Esophagus (tissue), 2 donors: Measurements from ENCODE around the gene FOXP1. TPM values are rescaled to one million over a fixed set of nuclear protein-coding genes. Genes with fewer than 3 reads are reported as not detected.

Experiments used
- H3K27ac ChIP-seq, 2 donors: one replicate each; pipeline ENCODE4 v1.5.1; 2013; ENCODE audit warnings: low read depth in 2 of 2, mild to moderate bottlenecking in 2 of 2, inconsistent platforms in 1 of 2, low read length in 1 of 2, moderate library complexity in 1 of 2
- H3K27me3 ChIP-seq, 2 donors: one replicate each; pipeline ENCODE4 v1.6.1; 2013; ENCODE audit warnings: low read length in 2 of 2, control low read depth in 1 of 2, mild to moderate bottlenecking in 1 of 2; ENCODE audit not compliant: insufficient read depth in 2 of 2, control insufficient read depth in 1 of 2
- H3K36me3 ChIP-seq, 2 donors: one replicate each; pipeline ENCODE4 v1.6.1; 2013; ENCODE audit warnings: low read length in 1 of 2; ENCODE audit not compliant: control insufficient read depth in 2 of 2, insufficient read depth in 2 of 2
- H3K4me1 ChIP-seq, 2 donors: one replicate each; pipeline ENCODE4 v1.6.1; 2013; ENCODE audit warnings: low read length in 1 of 2; ENCODE audit not compliant: control insufficient read depth in 2 of 2, insufficient read depth in 2 of 2
- H3K4me3 ChIP-seq, 2 donors: one replicate each; pipeline ENCODE4 v1.5.1; 2013; ENCODE audit warnings: low read length in 2 of 2, mild to moderate bottlenecking in 2 of 2, low read depth in 1 of 2, moderate library complexity in 1 of 2
- H3K9me3 ChIP-seq, 2 donors: one replicate each; pipeline ENCODE4 v1.6.1; 2013; ENCODE audit warnings: mild to moderate bottlenecking in 2 of 2, low read depth in 1 of 2, low read length in 1 of 2, moderate library complexity in 1 of 2; ENCODE audit not compliant: control insufficient read depth in 2 of 2, insufficient read depth in 1 of 2
- WGBS, 2 donors: extraction: QIAGEN DNeasy Blood & Tissue Kit; methylation state at CpG; one replicate each; pipeline ENCODE4 v1.1.7; 2013; 5-methylcytosine and 5-hydroxymethylcytosine counted together
- polyA plus RNA-seq, 2 donors: library from polyadenylated mRNA; stranded (reverse); fragments of 200-250 nt; gene quantifications; one replicate each; pipeline ENCODE4 v1.2.3, GENCODE V29; 2013
- donor health status: healthy with polysubstance abuse.
- donor health status: Bipolar disorder and iron deficiency.

FOXP1 gene
- polyA plus RNA-seq, 2 donors, result 10.7 to 20.4 TPM

DNA sequence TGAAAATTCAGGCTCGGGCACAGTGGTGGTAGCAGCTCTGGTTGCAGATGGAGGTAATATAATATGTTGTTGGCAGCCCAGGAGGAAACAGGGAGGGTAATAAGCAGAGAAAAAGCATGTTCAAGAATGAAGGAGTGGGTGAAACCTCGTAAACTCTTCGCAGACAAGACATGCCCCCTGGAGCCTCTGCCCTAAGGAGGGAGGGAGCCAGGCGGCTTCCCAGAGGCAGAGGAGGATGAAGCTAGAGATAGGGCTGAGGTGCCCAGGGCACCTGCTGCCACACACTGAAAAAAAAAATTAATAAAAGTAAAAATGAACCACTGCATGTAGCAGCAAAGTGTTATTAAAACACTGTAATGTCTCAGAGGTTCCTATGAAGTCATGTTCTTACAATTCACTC lies 137.3 kb downstream of the FOXP1 start:
- peaks cover 4 to 17% of the 10 kb centered on the region in 2 donors for H3K4me1 ChIP-seq
- H3K36me3 ChIP-seq, result no peaks in the 10 kb centered on the region
- WGBS, 2 donors, result 92% methylated on average over 4 of the region's 4 CpGs
- no peak overlapping the region for H3K4me3 ChIP-seq
- H3K27me3 ChIP-seq, result no peaks in the 10 kb centered on the region
- H3K27ac ChIP-seq, result peak overlapping the region; percentile 15 to 52
- H3K9me3 ChIP-seq, result no peaks in the 10 kb centered on the region

DNA sequence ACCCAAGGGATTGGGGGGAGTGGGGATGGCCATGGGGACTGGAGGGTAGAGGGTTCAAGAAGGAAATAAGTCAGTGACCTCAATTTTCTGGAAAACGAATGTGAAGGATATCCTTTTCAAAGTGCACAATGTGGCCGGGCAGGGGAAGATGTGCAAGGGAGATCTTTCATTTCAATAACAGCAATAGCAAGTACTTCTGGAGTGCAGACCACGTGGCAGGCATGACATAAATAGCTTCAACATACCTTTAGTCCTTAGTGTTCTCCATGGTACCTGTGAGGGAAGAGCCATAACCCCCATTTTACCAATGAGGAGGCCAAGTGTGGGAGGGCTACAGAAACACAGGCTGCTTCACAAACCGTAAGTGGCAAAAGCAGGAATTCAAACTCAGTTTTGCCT lies 138.7 kb downstream of the FOXP1 start:
- H3K4me3 ChIP-seq, result no peak overlapping the region
- peak overlapping the region; percentile 93 for H3K27ac ChIP-seq
- no peaks in the 10 kb centered on the region for H3K9me3 ChIP-seq
- H3K4me1 ChIP-seq, result peaks cover 4 to 20% of the 10 kb centered on the region in 2 donors
- no peaks in the 10 kb centered on the region for H3K27me3 ChIP-seq
- 47 to 58% methylated on average over 4 of the region's 4 CpGs for WGBS, 2 donors
- no peaks in the 10 kb centered on the region for H3K36me3 ChIP-seq

DNA sequence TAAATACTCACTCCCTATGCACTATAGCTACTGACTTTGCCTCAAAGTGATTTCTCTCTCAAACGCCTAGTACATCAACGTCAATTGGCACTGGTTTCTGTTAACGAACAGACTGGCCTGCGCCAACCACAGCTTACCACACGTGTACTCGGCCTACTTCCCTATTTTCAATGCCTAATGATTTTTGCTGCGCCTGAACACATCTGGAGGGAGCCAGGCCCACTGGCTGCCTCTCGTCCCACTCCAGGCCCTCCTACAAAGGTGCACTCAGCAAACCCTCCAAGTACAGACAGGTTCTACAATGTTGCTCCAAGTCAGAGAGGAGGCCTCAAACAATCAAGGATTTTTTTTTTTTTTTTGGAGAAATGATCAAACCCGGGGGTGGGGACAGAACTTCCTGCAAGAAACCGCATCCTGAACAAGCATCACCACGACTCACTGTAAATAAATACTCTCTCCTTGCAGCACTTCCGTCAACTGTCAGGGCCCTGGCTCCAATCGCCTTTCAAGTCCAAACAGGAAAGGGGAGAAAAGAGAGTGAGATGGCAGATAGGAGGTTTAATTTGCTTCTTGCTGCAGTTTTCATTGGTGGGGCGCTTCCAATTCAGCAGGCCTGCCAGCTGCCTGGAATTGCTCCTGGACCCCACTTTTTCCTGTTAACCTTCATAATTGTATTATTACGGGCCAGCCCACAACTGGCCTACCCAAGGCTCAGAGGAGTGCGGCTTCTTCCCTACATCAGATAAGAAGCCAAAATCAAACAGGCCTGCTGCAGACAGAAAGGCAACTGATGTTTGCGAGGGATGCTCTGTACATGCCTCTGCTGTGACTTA lies 139.3 kb downstream of the FOXP1 start:
- no peaks in the 10 kb centered on the region for H3K9me3 ChIP-seq
- no peaks in the 10 kb centered on the region for H3K27me3 ChIP-seq
- WGBS, 2 donors, result 31 to 40% methylated on average over 17 of the region's 17 CpGs
- H3K4me3 ChIP-seq, result no peak overlapping the region
- H3K4me1 ChIP-seq, result peaks cover 4 to 20% of the 10 kb centered on the region in 2 donors
- peak overlapping the region; percentile 93 for H3K27ac ChIP-seq
- no peaks in the 10 kb centered on the region for H3K36me3 ChIP-seq

DNA sequence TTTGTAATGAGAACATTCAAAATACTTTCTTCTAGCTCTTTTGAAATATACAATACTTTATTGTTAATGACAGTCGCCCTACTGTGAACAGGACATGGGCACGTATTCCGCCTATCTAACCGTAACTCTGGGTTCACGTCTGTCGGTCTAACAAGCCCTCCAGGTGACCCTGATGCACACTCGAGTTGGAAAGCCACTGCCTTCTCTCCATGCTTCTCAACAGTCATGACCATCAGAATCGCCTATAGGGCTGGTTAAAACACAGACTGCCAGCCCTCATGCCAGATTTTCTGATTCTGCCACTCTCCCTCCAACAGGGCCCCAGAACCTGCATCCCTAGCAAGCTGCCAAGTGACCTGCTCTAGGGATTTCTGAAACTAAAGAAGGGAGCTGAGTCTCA lies 140.2 kb downstream of the FOXP1 start:
- Histone ChIP-seq H3K27me3 (no peaks in the 10 kb centered on the region), H3K4me3 (no peak overlapping the region), H3K4me1 (peaks cover 4 to 23% of the 10 kb centered on the region in 2 donors), H3K9me3 (no peaks in the 10 kb centered on the region), H3K27ac (peak overlapping the region; percentile 69 to 93), H3K36me3 (no peaks in the 10 kb centered on the region)
- 80 to 83% methylated on average over 8 of the region's 8 CpGs for WGBS, 2 donors

DNA sequence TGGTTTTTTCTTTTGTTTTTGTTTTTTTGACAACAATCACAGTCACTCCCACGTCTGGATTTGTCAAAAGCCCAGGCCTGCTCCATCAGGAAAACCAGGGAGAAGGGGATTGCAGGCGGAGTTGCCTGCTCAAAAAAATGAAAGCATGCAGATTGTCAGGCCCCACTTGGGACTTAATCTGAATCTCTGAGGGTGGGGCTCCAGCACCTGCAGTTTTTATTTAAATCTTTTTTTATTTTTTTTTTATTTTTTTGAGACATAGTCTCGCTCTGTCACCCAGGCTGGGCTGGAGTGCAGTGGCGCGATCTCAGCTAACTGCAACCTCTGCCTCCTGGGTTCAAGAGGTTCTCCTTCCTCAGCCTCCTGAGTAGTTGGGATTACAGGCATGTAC lies 140.9 kb downstream of the FOXP1 start:
- WGBS, 2 donors, result 87 to 89% methylated on average over 5 of the region's 5 CpGs
- no peaks in the 10 kb centered on the region for H3K27me3 ChIP-seq
- no peaks in the 10 kb centered on the region for H3K9me3 ChIP-seq
- no peaks in the 10 kb centered on the region for H3K36me3 ChIP-seq
- no peak overlapping the region for H3K27ac ChIP-seq
- no peak overlapping the region for H3K4me3 ChIP-seq
- peaks cover 4 to 23% of the 10 kb centered on the region in 2 donors for H3K4me1 ChIP-seq

DNA sequence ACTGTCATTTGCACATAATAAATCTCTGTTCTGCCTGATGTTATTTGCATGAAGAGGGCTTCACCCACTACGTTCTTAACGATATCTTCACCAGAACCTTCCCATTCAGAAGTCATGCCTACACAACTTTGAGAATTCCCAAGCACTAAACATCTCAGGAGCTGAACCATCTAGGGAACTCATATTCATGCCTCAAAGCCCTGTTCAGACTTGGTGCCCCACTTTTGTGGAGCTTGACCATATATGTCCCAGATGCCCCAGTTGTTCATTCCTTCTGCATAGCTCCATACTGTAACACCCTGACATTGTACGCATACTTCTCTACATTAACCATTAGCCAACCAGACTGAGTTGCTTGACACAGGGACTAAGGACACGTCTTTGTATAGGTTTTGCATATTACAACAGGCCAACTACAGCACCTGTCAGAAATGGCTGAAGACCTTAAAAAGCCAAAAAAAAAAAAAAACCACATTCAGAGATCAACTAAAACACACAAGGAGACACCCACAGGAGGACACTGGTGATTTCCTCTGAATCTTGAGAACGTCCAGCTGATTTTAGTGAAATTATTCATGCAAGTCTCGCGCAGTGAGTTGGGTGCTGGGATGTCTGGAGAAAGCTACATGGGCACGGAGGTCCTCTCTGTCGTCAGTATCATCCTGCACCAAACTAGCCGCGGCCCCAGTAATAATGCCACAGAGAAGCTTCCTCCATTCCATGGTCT lies 141.4 kb downstream of the FOXP1 start:
- no peaks in the 10 kb centered on the region for H3K9me3 ChIP-seq
- H3K4me3 ChIP-seq, result no peak overlapping the region
- no peaks in the 10 kb centered on the region for H3K27me3 ChIP-seq
- 81 to 85% methylated on average over 11 of the region's 11 CpGs for WGBS, 2 donors
- peak overlapping the region in 1 of 2 donors; percentile 15 for H3K27ac ChIP-seq
- H3K36me3 ChIP-seq, result no peaks in the 10 kb centered on the region
- peaks cover 4 to 23% of the 10 kb centered on the region in 2 donors for H3K4me1 ChIP-seq

DNA sequence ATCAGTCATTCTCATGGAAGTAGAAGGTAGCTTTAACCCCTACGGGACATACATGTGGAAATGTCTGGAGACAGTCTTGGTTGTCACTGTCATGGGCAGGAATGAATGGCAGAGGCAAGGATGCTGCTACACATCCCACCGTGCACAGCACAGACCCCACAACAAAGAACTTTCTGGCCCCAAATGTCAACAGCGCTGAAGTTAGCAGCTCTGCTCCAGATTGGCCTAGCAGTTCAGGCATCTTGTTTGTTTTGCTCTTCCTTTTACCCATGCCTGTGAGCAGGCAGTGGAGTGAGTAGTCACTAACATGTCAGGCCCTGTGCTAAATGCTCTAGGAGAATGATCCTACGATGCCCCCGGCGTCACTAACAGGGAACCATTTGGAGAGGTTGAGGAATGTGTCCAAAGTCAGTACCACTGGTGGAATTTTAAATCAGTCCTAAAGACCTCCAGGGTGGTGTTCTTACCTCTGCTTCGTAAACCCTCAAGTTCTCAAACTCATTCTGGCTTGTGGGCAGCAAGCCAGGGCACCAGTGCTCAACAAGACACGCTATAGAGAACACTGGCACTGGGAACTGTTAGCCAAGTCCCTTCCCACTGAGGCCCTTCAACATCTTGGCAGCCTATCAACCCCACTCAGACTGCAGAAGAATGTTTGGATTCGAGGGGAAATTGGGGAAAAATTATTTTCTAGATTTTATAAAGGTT lies 142.2 kb downstream of the FOXP1 start:
- Histone ChIP-seq H3K4me1 (peaks cover 4 to 25% of the 10 kb centered on the region in 2 donors), H3K4me3 (no peak overlapping the region), H3K36me3 (no peaks in the 10 kb centered on the region), H3K9me3 (no peaks in the 10 kb centered on the region), H3K27me3 (no peaks in the 10 kb centered on the region), H3K27ac (peak overlapping the region; percentile 45 to 80)
- WGBS, 2 donors, result 51 to 66% methylated on average over 9 of the region's 9 CpGs

DNA sequence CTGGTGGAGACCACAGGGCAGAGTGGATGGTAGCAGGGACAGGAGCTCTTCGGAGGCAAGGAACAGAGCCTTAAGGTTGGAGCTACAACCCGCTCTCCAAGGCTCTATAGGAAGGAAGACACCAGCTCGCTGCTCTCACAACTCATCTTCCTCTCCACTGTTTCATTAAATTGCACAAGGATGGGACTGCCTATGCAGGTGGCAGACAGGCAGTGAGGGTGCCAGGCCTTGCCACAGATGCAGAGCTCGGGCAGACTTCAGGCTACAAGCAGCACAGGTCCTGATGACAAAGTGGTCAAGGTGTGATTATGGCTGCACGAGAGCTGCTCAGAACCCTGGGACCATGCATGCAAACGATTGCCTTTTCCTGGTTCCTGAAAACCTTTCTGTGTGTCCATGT lies 144.6 kb downstream of the FOXP1 start:
- WGBS, 2 donors, result 83 to 93% methylated on average over 6 of the region's 6 CpGs
- no peak overlapping the region for H3K4me3 ChIP-seq
- no peaks in the 10 kb centered on the region for H3K36me3 ChIP-seq
- H3K4me1 ChIP-seq, result peaks cover 2 to 23% of the 10 kb centered on the region in 2 donors
- H3K27me3 ChIP-seq, result no peaks in the 10 kb centered on the region
- no peak overlapping the region for H3K27ac ChIP-seq
- H3K9me3 ChIP-seq, result no peaks in the 10 kb centered on the region

DNA sequence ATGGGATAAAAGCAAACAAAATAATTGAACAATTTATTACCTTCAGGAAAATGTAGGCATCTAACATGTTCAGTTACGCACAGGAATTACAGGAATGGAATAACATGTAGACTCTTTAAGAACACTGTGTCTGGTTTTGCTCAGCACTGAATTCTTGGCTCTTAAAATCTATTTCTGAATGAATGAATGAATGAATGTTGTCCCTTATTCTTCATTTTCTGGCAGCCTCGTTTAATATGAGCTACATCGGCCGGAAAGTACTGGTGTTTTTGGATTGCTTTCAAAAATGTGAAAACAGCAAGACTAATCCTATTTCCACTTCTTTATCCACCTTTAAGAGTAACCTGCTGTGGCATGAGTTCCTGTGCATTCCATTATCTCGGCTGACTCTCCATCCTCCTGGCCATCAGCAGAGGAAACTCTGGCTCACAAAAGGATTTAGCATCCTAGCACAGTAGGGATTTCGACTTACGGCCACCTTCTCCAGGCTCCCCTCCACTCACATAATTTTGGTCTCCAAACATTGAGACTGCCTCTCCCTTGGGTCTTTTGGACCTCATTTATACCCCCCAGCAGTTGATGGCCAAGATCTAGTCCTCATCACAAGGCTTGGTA lies 145.3 kb downstream of the FOXP1 start:
- WGBS, 2 donors, result 45 to 65% methylated on average over 7 of the region's 7 CpGs
- Histone ChIP-seq H3K4me1 (peaks cover 5 to 20% of the 10 kb centered on the region in 2 donors), H3K4me3 (no peak overlapping the region), H3K27ac (no peak overlapping the region), H3K9me3 (no peaks in the 10 kb centered on the region), H3K27me3 (no peaks in the 10 kb centered on the region), H3K36me3 (no peaks in the 10 kb centered on the region)
